GM12878 (cell line): ENCODE measurements around the gene PTX4. TPM values are rescaled to one million over a fixed set of nuclear protein-coding genes. Genes with fewer than 3 reads are reported as not detected.

Experiments
- ATAC-seq: fragments of 200-7000 bp; cut with Tn5 transposase; 3 replicates; pipeline ENCODE4 v1.9.1; 2020; ENCODE audit warnings: mild to moderate bottlenecking, moderate library complexity
- Bru-seq: library from RNA; stranded (reverse); fragments of 400-500 nt; gene quantifications from one replicate; lab custom pipeline; 2021; lab: Mats Ljungman, UMichigan
- BruChase-seq, 2 experiments: library from RNA; stranded (reverse); fragments of 400-500 nt; gene quantifications; one replicate each; lab custom pipeline; 2021; lab: Mats Ljungman, UMichigan
- BruUV-seq: library from RNA; stranded (reverse); fragments of 400-500 nt; replicated peaks from 2 replicates; lab custom pipeline; 2021; lab: Mats Ljungman, UMichigan
- CTCF ChIA-PET: fragments of 300-600 bp; sonication (Branson Sonifier 250); formaldehyde crosslinking; extraction: SDS; loops from one replicate; lab custom pipeline; 2021; ENCODE audit warnings: inconsistent platforms; lab: Yijun Ruan, JAX
- POLR2A ChIA-PET: fragments of 350-600 bp; formaldehyde crosslinking; extraction: SDS; loops from one replicate; lab custom pipeline; 2021; ENCODE audit warnings: inconsistent platforms; lab: Charles Lee
- RAD21 ChIA-PET: fragments of 300-600 bp; sonication (Branson Sonifier 250); formaldehyde crosslinking; loops from one replicate; lab custom pipeline; 2023; ENCODE audit warnings: antibody characterized with exemption; ENCODE audit not compliant: unreplicated experiment; lab: Charles Lee
- SMC1A ChIA-PET: fragments of 300-600 bp; sonication (Branson Sonifier 250); formaldehyde crosslinking; loops from one replicate; lab custom pipeline; 2023; ENCODE audit not compliant: unreplicated experiment, uncharacterized antibody; lab: Charles Lee
- DNase-seq: peaks from one replicate; pipeline ENCODE4 v3.0.0-alpha.2; 2011; ENCODE audit warnings: low read depth, low spot score
- FAIRE-seq: peaks from 3 replicates; lab custom pipeline; 2011; peaks lifted over from hg19 to GRCh38; lab: Jason Lieb, UNC
- H2AFZ ChIP-seq: 2 replicates; pipeline ENCODE4 v1.6.0; 2011; ENCODE audit warnings: low read depth, low read length, control low read depth; ENCODE audit not compliant: control insufficient read depth
- H3K27ac ChIP-seq: 2 replicates; pipeline ENCODE4 v1.5.1; 2011; ENCODE audit warnings: control low read depth; ENCODE audit not compliant: control insufficient read depth, insufficient read depth
- H3K27me3 ChIP-seq, 2 experiments: replicated peaks in 1 of 2; 2 replicates each; pipeline versions ENCODE4 v1.6.0 to v1.6.1; 2011; ENCODE audit warnings: low read length in 1 of 2; ENCODE audit not compliant: control insufficient read depth in 2 of 2, insufficient read depth in 2 of 2
- H3K36me3 ChIP-seq, 2 experiments: 2 replicates each; pipeline ENCODE4 v1.5.1; 2011; ENCODE audit warnings: low read length in 1 of 2; ENCODE audit not compliant: control insufficient read depth in 2 of 2, insufficient read depth in 2 of 2
- H3K4me1 ChIP-seq: 2 replicates; pipeline ENCODE4 v1.6.1; 2011; ENCODE audit warnings: mild to moderate bottlenecking, low read length, moderate library complexity, mixed read lengths; ENCODE audit not compliant: control insufficient read depth, insufficient read depth
- H3K4me2 ChIP-seq: 2 replicates; pipeline ENCODE4 v1.6.0; 2011; ENCODE audit warnings: control low read depth; ENCODE audit not compliant: control insufficient read depth, insufficient read depth
- H3K4me3 ChIP-seq: fragments of 200-600 bp; sonication (generic); 2 replicates; pipeline ENCODE4 v1.5.1; 2016
- H3K79me2 ChIP-seq: 2 replicates; pipeline ENCODE4 v1.6.0; 2011; ENCODE audit warnings: low read length; ENCODE audit not compliant: control insufficient read depth, insufficient read depth
- H3K9ac ChIP-seq: 2 replicates; pipeline ENCODE4 v1.8.0; 2011; ENCODE audit warnings: low read length, control low read depth, mixed read lengths; ENCODE audit not compliant: control insufficient read depth, insufficient read depth
- H3K9me3 ChIP-seq: replicated peaks from 3 replicates; pipeline ENCODE4 v1.5.1; 2011; ENCODE audit warnings: mild to moderate bottlenecking, low read length; ENCODE audit not compliant: control insufficient read depth, insufficient read depth
- H4K20me1 ChIP-seq: 2 replicates; pipeline ENCODE4 v1.6.0; 2011; ENCODE audit not compliant: control insufficient read depth, insufficient read depth
- BMI1 ChIP-seq: fragments of 450-650 bp; IDR thresholded peaks from 2 replicates; pipeline ENCODE4 v1.6.1; 2016; ENCODE audit warnings: mild to moderate bottlenecking, moderate library complexity, borderline replicate concordance
- DPF2 ChIP-seq: fragments of 450-650 bp; IDR thresholded peaks from 2 replicates; pipeline ENCODE4 v1.6.1; 2017; ENCODE audit warnings: mild to moderate bottlenecking
- MEF2A ChIP-seq: IDR thresholded peaks from 2 replicates; pipeline ENCODE4 v1.6.1; 2011; ENCODE audit warnings: low read depth, mild to moderate bottlenecking, low read length, moderate library complexity; ENCODE audit not compliant: insufficient read depth
- MYB ChIP-seq: fragments of 150-350 bp; IDR thresholded peaks from 2 replicates; pipeline ENCODE4 v1.6.1; 2014; ENCODE audit warnings: mild to moderate bottlenecking, low read depth, low read length, borderline replicate concordance
- NKRF ChIP-seq: fragments of 450-650 bp; conservative IDR thresholded peaks from 2 replicates; pipeline ENCODE4 v1.6.1; 2017; ENCODE audit warnings: mild to moderate bottlenecking, moderate library complexity
- PBX3 ChIP-seq: IDR thresholded peaks from 2 replicates; pipeline ENCODE4 v1.6.1; 2011; ENCODE audit warnings: mild to moderate bottlenecking, low read depth, low read length, moderate library complexity; ENCODE audit not compliant: insufficient replicate concordance
- SRF ChIP-seq, 2 experiments: IDR thresholded peaks; 2 replicates each; pipeline ENCODE4 v1.6.1; 2011; ENCODE audit warnings: low read depth in 2 of 2, low read length in 2 of 2, mild to moderate bottlenecking in 1 of 2, moderate library complexity in 1 of 2
- TAF1 ChIP-seq: IDR thresholded peaks from 2 replicates; pipeline ENCODE4 v1.6.1; 2011; ENCODE audit warnings: mild to moderate bottlenecking, low read depth, low read length, borderline replicate concordance
- ZBTB33 ChIP-seq: fragments of 450-650 bp; IDR thresholded peaks from 2 replicates; pipeline ENCODE4 v1.6.1; 2017; ENCODE audit warnings: mild to moderate bottlenecking
- ZNF384 ChIP-seq: IDR thresholded peaks from 2 replicates; pipeline ENCODE4 v1.6.1; 2012; ENCODE audit warnings: low read depth, mild to moderate bottlenecking, low read length, improper control_type of control experiment, borderline replicate concordance
- WGBS: methylation state at CpG from one replicate; pipeline ENCODE4 v1.1.6; 2016; ENCODE audit warnings: low lambda C conversion rate; ENCODE audit not compliant: insufficient replicate concordance, insufficient coverage; ENCODE audit errors: missing lambda C conversion rate; 5-methylcytosine and 5-hydroxymethylcytosine counted together
- in situ Hi-C: fragments of 300-500 bp; cut with MboI; formaldehyde crosslinking; loops from 9 replicates; pipeline ENCODE4 v1.14.3; 2018; ENCODE audit warnings: mixed read lengths
- intact Hi-C: fragments of 100-400 bp; cut with micrococcal nuclease; formaldehyde crosslinking; loops from one replicate; pipeline ENCODE4 v1.14.2; 2022; ENCODE audit not compliant: unreplicated experiment
- long read RNA-seq, 2 experiments: library from polyadenylated mRNA; unstranded; transcript quantifications; one replicate each; pipeline ENCODE4 v2.0.0, GENCODE V29; 2019 to 2020
- polyA minus RNA-seq, 3 experiments: library from RNA; depleted of rRNA, polyadenylated mRNA; stranded (reverse); fragments of >200 nt; gene quantifications; 2 replicates each; pipeline ENCODE4 v1.2.3, GENCODE V29; 2011
- polyA plus RNA-seq, 11 experiments: library from polyadenylated mRNA; depleted of rRNA in 4 of 11; unstranded in 6 of 11; stranded (reverse) in 5 of 11; fragments of >200 nt; fragmentation: Nextera tagmentation in 4 of 11; fragmentation: Illumina TruSeq in 1 of 11; extraction: Ambion mirVana in 4 of 11; extraction: Trizol in 1 of 11; gene quantifications; 1 replicate in 1 of 11; 2 replicates in 10 of 11; pipeline versions ENCODE4 v1.2.1 to v1.2.3, GENCODE V29; 2011 to 2016; ENCODE audit warnings: inconsistent platforms in 2 of 11, missing spikeins in 2 of 11, low read depth in 1 of 11
- total RNA-seq, 4 experiments: library from RNA; depleted of rRNA in 3 of 4; stranded (reverse); fragments of >200 nt in 3 of 4; fragmentation: Illumina TruSeq in 1 of 4; extraction: Trizol in 1 of 4; gene quantifications; 2 replicates each; pipeline versions ENCODE4 v1.2.1 to v1.2.3, GENCODE V29; 2013 to 2021

Gene PTX4, protein sequence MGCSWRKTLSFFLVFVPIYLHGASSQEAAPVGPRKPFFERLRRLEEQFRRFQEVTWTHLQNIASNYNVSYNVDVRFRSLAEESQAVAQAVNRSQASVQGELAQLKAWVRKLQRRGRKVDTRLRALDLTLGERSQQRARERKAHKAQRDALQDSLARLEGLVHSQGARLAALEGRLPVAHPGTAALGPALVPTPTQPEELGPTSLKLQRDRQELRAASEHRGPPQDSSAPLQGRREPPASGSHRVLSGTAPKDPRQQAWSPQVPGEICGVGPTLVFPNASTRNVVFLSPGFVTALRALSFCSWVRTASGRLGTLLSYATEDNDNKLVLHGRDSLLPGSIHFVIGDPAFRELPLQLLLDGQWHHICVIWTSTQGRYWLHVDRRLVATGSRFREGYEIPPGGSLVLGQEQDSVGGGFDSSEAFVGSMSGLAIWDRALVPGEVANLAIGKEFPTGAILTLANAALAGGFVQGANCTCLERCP
- total RNA-seq (2013; cell fraction: nucleolus; rRNA removed): not detected in 2 replicates
- total RNA-seq (2014; rRNA removed): not detected in 2 replicates
- total RNA-seq (2014; rRNA removed; fragmentation: Illumina TruSeq; extraction: Trizol): not detected in 2 replicates
- total RNA-seq (2021): not detected in 2 replicates
- polyA plus RNA-seq (2011; ENCODE audit: low read depth): not detected
- polyA plus RNA-seq (2011; rRNA removed): not detected in 2 replicates
- polyA plus RNA-seq (2011; cell fraction: cytosol; rRNA removed): not detected in 2 replicates
- not detected in 2 replicates for polyA plus RNA-seq (2011; cell fraction: nucleus; rRNA removed)
- polyA plus RNA-seq (2012): not detected in 2 replicates
- polyA plus RNA-seq (2014; fragmentation: Illumina TruSeq; extraction: Trizol): not detected in 2 replicates
- not detected for polyA plus RNA-seq (2014; fragmentation: Nextera tagmentation; extraction: Ambion mirVana)
- 0.20 TPM in 1 of 2 replicates, not detected in the other for polyA plus RNA-seq (2014; rRNA removed)
- not detected for polyA plus RNA-seq (2016; fragmentation: Nextera tagmentation; extraction: Ambion mirVana)
- polyA minus RNA-seq (2011; rRNA and poly(A)+ RNA removed): not detected in 2 replicates
- not detected in 2 replicates for polyA minus RNA-seq (2011; cell fraction: cytosol; rRNA and poly(A)+ RNA removed)
- polyA minus RNA-seq (2011; cell fraction: nucleus; rRNA and poly(A)+ RNA removed): not detected in 2 replicates
- Bru-seq, nascent RNA: percentile 15 among the genes with signal in this experiment
- not detected for BruChase-seq, experiment 1, labeled RNA remaining after a 6-hour chase
- BruChase-seq, experiment 2, labeled RNA remaining after a 2-hour chase: not detected
- long read RNA-seq, experiment 1: 0 reads
- long read RNA-seq, experiment 2: 0 reads

- BruUV-seq: no TSS peak
- Histone ChIP-seq H3K36me3 (no peaks in the 10 kb centered on the region), H3K9me3 (no peaks in the 10 kb centered on the region), H3K4me3 (no peak within 1 kb of the TSS), H3K79me2 (peaks cover 4% of the 10 kb centered on the region), H3K9ac (no peak within 1 kb of the TSS), H3K27me3 (no peaks in the 10 kb centered on the region), H3K27ac (no peak within 1 kb of the TSS), H2AFZ (no peak within 1 kb of the TSS), H3K4me2 (no peak within 1 kb of the TSS), H3K4me1 (no peaks in the 10 kb centered on the region; the same call in 1 of the 2 replicates), H4K20me1 (no peaks in the 10 kb centered on the region)
- ATAC-seq (no peak), DNase-seq (no peak), FAIRE-seq (no peak)
- 58% methylated on average over 19 of the region's 19 CpGs for WGBS
- ChIA-PET CTCF (no interaction called here), POLR2A (no interaction called here), SMC1A (no interaction called here), RAD21 (no interaction called here)
- in situ Hi-C loops: no loop called here
- intact Hi-C loops: no loop called here
- TF ChIP-seq TAF1: no peak
- TF ChIP-seq DPF2: no peak
- TF ChIP-seq PBX3: no peak
- no peak for TF ChIP-seq MEF2A
- TF ChIP-seq MYB: no peak
- no peak for TF ChIP-seq SRF (IDR thresholded peaks at IDR 0.05; ENCODE audit: low read depth in 2 of 2, low read length in 2 of 2)
- no peak for TF ChIP-seq BMI1
- no peak for TF ChIP-seq ZNF384
- no peak for TF ChIP-seq NKRF
- no peak for TF ChIP-seq ZBTB33
Observed at GRCh38 chr16:1488619-1489018, at the start of gene PTX4. PTX4 (minus strand) TSS chr16:1488944; CDS start chr16:1488909, 35 bp downstream.
